ENCODE measurements around the gene CXorf66. TPM values are rescaled to one million over a fixed set of nuclear protein-coding genes. Genes with fewer than 3 reads are reported as not detected.
A peak's percentile ranks its signal among the peaks of the same experiment; 100 is the strongest.

Gene CXorf66
- total and polyA plus RNA-seq, 9 of the 15 experiments (the other 6 are each of a cell fraction or from before 2014, with no cell fraction given): not detected

GRCh38 chrX:139907078-139907477, 58.2 kb downstream of the CXorf66 start:
- H2AFZ ChIP-seq (ENCODE audit: low read depth, low read length): no peak overlapping the region
- no peaks in the 10 kb centered on the region for H3K27me3 ChIP-seq (ENCODE audit: control insufficient read depth in 2 of 2, insufficient read depth in 2 of 2, low read length in 2 of 2)
- WGBS (ENCODE audit: insufficient coverage, low coverage, missing lambda C conversion rate): 90% methylated on average over 2 of the region's 3 CpGs
- no peak for ATAC-seq
- no peak for FAIRE-seq
- H3K27ac ChIP-seq (ENCODE audit: extremely low read depth, low read depth, low read length): no peak overlapping the region
- TF ChIP-seq KDM5B (IDR thresholded peaks at IDR 0.05; ENCODE audit: insufficient replicate concordance, low read depth, low read length) (no peak), ZNF324 (CRISPR knock-in tag; IDR thresholded peaks at IDR 0.05) (no peak), GABPB1 (CRISPR knock-in tag; IDR thresholded peaks at IDR 0.05) (no peak), USF2 (CRISPR knock-in tag; IDR thresholded peaks at IDR 0.05) (peak; percentile 57), ZNF23 (CRISPR knock-in tag; IDR thresholded peaks at IDR 0.05) (no peak)
- BruUV-seq (replicated peaks): no TSS peak
- no peak for DNase-seq (ENCODE audit: extremely low read depth in 1 of 4, low spot score in 3 of 4)
- H3K4me3 ChIP-seq: no peak overlapping the region
- ChIA-PET CTCF (ENCODE audit: low intra/inter-chr PET ratio) (no interaction called here), POLR2A (no interaction called here)
- no peaks in the 10 kb centered on the region for H4K20me1 ChIP-seq (replicated peaks; ENCODE audit: control insufficient read depth, insufficient read depth, low read length)
- H3K4me1 ChIP-seq (replicated peaks in 1 of 2; ENCODE audit: control insufficient read depth in 2 of 2, insufficient read depth in 2 of 2, low read length in 2 of 2): no peaks in the 10 kb centered on the region
- no peak overlapping the region for H3K4me2 ChIP-seq (ENCODE audit: insufficient read depth, low read length)
- in situ Hi-C loops (cut with MboI): no loop called here
- intact Hi-C loops (cut with micrococcal nuclease): no loop called here
- H3K79me2 ChIP-seq (ENCODE audit: control insufficient read depth, insufficient read depth, low read length): peaks cover 11% of the 10 kb centered on the region; the same call in 2 of the 3 replicates
- H3K9me1 ChIP-seq (ENCODE audit: control insufficient read depth, insufficient read depth, low read length): no peaks in the 10 kb centered on the region
- no peaks in the 10 kb centered on the region; the same call in 2 of the 3 replicates for H3K36me3 ChIP-seq (ENCODE audit: control insufficient read depth, insufficient read depth, low read length)
- no peaks in the 10 kb centered on the region for H3K9me3 ChIP-seq (replicated peaks; ENCODE audit: control insufficient read depth, insufficient read depth, low read depth, low read length)
- no peak overlapping the region for H3K9ac ChIP-seq (ENCODE audit: insufficient read depth in 1 of 2, low read depth in 2 of 2, low read length in 2 of 2)

GRCh38 chrX:139905743-139906142, 59.6 kb downstream of the CXorf66 start:
- intact Hi-C loops (cut with micrococcal nuclease): no loop called here
- no peak for DNase-seq (ENCODE audit: extremely low read depth in 1 of 4, low spot score in 3 of 4)
- Histone ChIP-seq H3K9ac (ENCODE audit: insufficient read depth in 1 of 2, low read depth in 2 of 2, low read length in 2 of 2) (no peak overlapping the region), H3K4me1 (replicated peaks in 1 of 2; ENCODE audit: control insufficient read depth in 2 of 2, insufficient read depth in 2 of 2, low read length in 2 of 2) (no peaks in the 10 kb centered on the region), H3K27me3 (ENCODE audit: control insufficient read depth in 2 of 2, insufficient read depth in 2 of 2, low read length in 2 of 2) (no peaks in the 10 kb centered on the region), H3K4me2 (ENCODE audit: insufficient read depth, low read length) (no peak overlapping the region), H2AFZ (ENCODE audit: low read depth, low read length) (no peak overlapping the region), H3K27ac (ENCODE audit: extremely low read depth, low read depth, low read length) (no peak overlapping the region), H4K20me1 (replicated peaks; ENCODE audit: control insufficient read depth, insufficient read depth, low read length) (no peaks in the 10 kb centered on the region), H3K9me3 (replicated peaks; ENCODE audit: control insufficient read depth, insufficient read depth, low read depth, low read length) (no peaks in the 10 kb centered on the region), H3K36me3 (ENCODE audit: control insufficient read depth, insufficient read depth, low read length) (no peaks in the 10 kb centered on the region; the same call in 2 of the 3 replicates), H3K4me3 (no peak overlapping the region), H3K79me2 (ENCODE audit: control insufficient read depth, insufficient read depth, low read length) (peaks cover 3% of the 10 kb centered on the region; the same call in 1 of the 3 replicates), H3K9me1 (ENCODE audit: control insufficient read depth, insufficient read depth, low read length) (no peaks in the 10 kb centered on the region)
- no TSS peak for BruUV-seq (replicated peaks)
- ChIA-PET POLR2A (no interaction called here), CTCF (ENCODE audit: low intra/inter-chr PET ratio) (no interaction called here)
- FAIRE-seq: no peak
- WGBS (ENCODE audit: insufficient coverage, low coverage, missing lambda C conversion rate): 100% methylated on average over 1 of the region's 2 CpGs
- no peak for ATAC-seq
- in situ Hi-C loops (cut with MboI): no loop called here

All from K562 (cell line).